Measurements from ENCODE around the gene KYAT1.

DNA sequence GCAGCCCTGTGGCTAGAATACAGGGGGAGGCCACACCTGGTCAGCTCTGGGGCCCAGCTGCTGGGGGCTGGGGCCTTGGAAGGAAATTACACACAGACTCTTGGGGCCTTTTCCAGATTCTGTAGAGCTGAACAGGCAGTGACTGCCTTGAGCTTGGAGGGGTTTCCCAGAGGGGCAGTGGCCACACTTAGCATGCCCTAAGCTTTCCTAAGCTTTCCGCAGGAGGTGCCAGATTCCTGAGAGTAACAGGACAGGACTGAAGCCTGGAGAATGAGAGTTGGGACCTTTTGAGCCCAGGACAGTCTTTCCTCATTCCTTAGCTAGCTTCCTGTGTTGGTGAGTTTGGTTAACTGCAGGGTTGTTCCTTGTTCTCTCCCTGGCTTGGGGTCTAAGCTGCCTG is 93.3 kb downstream of the KYAT1 start:
- no peak for TF ChIP-seq CTCF (IDR thresholded peaks at IDR 0.05)
- TF ChIP-seq EZH2 (IDR thresholded peaks at IDR 0.05), result no peak
- no peak for TF ChIP-seq EZH2phosphoT487 (IDR thresholded peaks at IDR 0.05)
